UCSD-AML1 (cell line): ENCODE measurements around the gene SEMA5A.

Source experiments
- DNase-seq: peaks from one replicate; lab custom pipeline; 2025; ENCODE audit not compliant: unreplicated experiment; lab: John Stamatoyannopoulos, UW

SEMA5A gene

DNA sequence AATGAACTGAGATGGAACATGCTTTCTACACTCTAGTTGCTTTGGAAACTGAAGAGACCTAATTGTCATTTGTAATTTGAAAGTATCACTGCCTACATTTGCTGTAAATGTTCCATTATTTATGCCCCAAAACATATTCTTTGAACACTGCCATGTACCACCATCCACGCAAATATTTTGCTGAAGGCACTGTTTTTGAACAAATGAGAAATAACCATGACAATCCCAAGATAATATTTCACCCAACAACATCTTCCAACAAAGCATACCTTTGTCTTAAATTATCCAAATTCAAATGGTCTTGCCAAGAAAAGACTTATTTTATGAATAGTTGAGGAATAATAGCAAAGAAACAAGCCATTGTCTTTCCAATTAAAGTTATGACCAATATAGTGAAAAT is 356.2 kb downstream of the SEMA5A start:
- no peak for DNase-seq

GRCh38 chr5:9188956-9189355 is 356.9 kb downstream of the SEMA5A start:
- DNase-seq = no peak

- no peak for DNase-seq
Measured at GRCh38 chr5:9188131-9188530, 357.7 kb downstream of the SEMA5A start.

GRCh38 chr5:9187614-9188013 is 358.3 kb downstream of the SEMA5A start:
- DNase-seq = no peak

GRCh38 chr5:9186069-9186468 is 359.8 kb downstream of the SEMA5A start:
- DNase-seq = no peak

GRCh38 chr5:9183992-9184391 is 361.9 kb downstream of the SEMA5A start:
- DNase-seq = no peak

DNA sequence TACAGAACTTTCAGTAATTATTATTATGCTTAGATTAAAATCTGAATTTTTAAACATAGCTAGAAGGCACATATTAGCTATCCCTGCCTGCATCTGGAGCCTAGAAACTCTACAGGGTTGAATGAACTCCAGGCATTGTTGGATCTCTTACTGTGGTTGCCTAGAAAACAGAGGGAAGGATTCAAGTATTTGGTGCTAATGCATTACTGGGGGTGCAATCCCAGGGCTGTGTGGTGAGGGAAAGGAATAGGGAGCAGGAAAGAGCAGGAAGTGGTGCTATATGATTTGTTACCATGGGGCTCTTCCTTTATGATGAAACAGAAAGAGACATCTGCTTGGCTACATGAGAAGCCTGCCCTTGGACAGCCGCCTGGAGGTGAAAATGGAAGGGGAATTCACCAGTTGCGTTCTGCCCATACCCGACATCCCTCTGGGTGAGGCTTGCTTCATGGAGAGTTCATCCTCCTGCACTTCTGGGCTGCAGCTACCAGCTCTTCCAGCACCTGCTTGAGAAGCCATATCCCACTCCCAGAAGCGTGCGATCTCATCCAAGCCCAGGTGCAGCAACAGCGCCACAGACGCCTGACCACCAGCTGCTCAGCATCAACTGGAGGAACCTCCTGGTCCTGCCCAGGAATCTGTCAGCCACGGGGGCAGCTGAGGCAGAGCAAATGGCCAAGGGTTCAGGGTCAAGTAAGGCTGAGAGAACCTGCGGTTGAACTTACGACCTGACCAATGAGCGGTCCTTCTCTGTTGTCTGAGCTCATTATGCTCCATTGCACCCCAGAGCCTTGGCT is 362.8 kb downstream of the SEMA5A start:
- no peak for DNase-seq

DNA sequence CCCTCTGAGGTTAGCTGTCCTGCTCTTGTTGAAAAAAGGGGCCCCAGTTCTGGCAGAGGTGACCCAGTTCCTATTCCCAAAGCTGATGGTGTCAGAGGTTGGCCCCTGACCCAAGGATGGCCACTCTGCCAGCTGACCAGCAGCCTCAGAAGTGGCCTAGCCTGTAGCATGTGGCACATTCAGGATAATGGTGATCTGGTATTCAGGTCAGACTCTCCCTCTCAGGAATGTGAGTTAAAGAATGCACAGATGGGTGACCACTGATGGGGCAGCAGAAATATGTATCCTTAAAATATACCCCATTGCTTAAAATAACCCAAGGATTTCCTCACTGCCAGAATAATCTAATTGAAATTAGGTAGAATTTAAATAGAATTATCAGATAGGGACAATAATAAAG is 369.2 kb downstream of the SEMA5A start:
- DNase-seq = no peak

DNA sequence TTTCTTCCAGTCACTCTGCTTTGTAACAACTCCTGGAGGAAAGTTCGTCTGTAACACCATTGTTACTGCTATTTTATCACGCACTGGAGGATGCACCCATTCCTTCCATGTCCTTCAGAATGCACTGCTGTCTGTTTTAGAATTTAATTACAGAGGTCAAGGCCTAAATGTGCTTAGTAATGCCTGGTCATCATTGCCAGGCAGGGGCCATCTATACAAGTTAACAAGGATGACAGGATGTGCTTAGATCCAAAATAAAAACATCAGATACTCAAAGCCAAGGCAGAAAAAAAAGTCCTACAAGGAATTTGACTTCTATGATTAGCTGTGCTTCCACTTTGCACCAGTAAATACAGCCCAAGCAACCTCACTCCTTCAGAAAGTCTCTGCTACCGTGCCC is 371.4 kb downstream of the SEMA5A start:
- no peak for DNase-seq

- DNase-seq = no peak
Measured at GRCh38 chr5:9173281-9174048, 372.4 kb downstream of the SEMA5A start.

DNA sequence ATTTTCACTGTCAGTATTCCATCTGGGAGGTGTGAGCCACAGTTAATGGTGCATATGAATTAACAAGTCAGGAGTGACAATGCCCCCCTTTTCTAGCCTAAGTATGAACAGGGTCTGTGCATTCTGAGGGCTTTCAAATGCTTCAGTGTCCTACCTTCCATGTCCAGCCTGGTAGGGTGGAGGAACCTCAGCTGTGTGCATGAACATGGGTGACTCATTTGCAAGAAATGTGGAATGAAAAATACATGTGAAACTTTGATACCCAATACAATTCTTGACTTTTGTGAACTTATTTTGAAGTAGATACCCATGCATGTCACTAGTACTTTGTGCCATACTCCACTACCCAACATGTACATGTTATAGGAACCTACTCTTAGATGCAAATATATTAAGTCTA is 375.8 kb downstream of the SEMA5A start:
- no peak for DNase-seq

DNA sequence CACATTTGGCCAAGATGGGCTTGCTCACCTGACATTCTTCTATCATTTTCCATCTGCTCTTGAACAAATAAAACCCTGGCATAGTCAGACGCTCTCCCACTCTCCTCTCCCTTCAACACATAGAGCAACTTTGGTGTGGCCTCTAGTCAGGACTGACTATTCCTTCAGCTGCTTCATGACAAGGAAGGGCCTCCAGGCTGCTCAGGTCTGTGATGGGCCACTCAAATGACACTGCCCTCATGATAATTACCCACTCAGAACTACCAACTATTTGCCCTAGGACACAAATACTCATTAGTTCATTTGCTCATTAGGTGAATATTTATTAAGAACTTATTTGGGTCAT is 376.3 kb downstream of the SEMA5A start:
- no peak for DNase-seq

DNA sequence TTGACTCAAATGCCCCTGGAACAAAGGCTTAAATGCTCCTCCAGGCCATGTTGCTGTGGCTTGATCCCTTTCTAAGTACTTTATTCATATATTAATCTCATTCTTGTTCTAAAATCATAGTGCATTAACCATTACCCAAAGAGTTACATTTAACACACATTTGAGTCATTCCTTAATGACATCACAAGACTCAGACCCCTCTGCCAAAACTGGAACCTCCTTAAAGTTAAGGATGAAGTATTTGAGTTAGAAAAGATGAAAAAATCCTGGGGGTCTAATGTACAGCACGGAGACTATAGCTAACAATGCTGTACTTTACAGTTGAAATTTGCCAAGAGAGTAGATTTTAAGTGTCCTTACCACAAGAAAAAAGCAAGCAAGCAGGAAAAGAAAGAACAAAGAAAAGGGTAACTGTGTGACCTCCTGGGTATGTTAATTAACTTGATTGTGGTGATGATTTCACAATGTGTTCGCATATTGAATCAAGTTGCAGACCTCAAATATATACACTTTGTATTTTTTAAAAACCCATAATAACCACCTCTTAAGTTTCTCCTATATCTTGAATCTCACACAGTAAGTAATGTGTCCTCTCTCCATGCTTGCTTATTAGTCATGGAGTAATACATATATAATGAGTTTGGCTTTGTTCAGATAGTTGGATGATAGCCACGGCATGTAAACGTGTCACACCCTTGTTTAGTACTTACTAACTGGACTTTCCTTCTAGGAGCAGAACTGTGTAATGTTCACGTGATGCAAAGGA is 376.9 kb downstream of the SEMA5A start:
- no peak for DNase-seq

- DNase-seq = no peak
Measured at GRCh38 chr5:9166202-9167112, 379.4 kb downstream of the SEMA5A start.

DNA sequence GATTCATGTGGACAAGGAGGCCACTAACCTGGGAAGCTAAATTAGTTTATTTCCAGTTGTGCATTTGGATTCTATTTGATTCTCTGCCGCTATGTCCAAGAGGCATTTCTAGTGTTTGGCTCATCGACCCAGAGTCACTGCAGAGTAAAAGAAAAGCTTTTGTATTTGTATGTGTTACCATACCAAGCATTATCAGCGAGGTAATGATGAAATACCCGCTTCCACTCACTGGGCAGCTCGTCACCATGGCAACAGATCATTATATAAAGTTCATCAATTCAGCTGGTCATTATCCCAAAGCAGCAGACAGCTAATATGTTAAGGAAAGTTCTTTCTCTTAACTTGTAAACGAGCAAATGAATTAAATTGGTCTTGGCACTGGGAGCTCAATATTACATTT is 380.3 kb downstream of the SEMA5A start:
- DNase-seq = no peak

- DNase-seq = no peak
Measured at GRCh38 chr5:9160747-9161146, 385.1 kb downstream of the SEMA5A start.

- DNase-seq = no peak
Measured at GRCh38 chr5:9157811-9158210, 388.1 kb downstream of the SEMA5A start.

DNA sequence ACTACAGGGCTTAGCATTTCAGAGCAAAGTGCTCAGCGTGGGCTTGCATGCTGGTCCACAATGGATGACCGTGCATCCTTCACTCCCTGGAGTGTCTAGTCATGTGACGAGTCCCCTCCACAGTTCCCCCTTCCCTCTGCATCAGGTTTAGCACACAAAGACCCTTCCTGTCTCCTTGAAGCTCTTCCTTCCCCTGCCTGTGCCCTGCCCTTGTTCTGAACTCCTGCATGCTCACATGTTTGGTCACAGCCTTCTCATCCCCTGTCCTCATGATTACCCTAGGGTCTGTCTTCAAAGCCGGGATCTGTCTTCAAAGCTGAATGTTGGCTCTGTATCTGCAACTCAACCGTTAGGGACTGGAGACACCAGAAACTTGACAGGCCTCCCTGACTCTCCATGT is 388.9 kb downstream of the SEMA5A start:
- no peak for DNase-seq

DNA sequence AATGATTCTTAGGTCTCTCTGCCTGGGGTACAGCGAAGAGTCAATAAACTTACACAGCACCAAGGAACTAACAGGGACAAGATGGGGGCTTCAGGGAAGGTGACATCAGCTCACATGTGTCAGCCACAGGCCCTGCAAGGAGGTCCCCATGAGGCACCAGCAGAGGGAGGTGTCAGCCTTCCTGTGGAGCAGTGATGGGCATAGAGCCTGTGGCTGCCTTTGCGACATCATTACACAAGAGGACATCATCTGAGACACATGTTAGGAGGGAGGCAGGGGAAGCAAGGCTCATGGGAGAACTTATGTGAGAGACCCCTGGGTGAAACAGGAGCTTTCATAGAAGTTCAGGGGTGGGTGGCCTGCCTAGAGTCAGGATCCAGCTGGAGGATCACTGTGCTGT is 389.6 kb downstream of the SEMA5A start:
- no peak for DNase-seq

GRCh38 chr5:9151684-9152427 is 394.0 kb downstream of the SEMA5A start:
- no peak for DNase-seq
